Stimulated activated CD4-positive, alpha-beta T cell treated with anti-CD3 and anti-CD28 coated beads, Interleukin-4, amount 100 ng/mL, for 4 hours (primary cell): Measurements from ENCODE around the gene FGF4.

Experiments used
- DNase-seq, 2 experiments: peaks; one replicate each; pipeline ENCODE4 v3.0.0-alpha.2; 2020

The FGF4 gene

DNA sequence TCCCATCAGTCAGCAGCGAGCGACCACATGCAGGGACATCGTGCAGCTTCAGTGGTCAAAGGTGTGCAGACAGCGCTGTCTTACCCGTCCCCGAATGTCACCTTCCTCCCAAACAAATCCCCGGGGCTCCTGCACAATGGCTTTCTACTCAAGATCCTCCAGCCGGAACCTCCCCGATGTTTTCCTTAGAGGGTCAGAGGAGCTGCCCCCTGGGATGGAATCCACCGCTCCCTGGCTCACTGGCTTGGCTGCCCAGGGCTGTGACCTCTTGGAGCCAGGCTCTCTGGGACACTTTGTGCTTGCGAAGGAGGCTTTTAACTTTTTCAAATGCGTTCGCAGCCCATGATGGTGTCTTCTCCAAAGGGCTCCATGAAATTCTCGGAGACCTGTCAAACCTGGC lies 54.0 kb downstream of the FGF4 start:
- no peak for DNase-seq
